Esophagus muscularis mucosa (tissue), 4 donors: ENCODE data around the gene CRY1.

Source experiments
- CTCF ChIP-seq, 3 experiments: fragments of 200-600 bp in 2 of 3; fragments of 450-650 bp in 1 of 3; sonication (generic) in 2 of 3; IDR thresholded peaks; one replicate each; pipeline ENCODE4 v1.5.1; 2017 to 2019; ENCODE audit warnings: antibody characterized with exemption in 3 of 3, mild to moderate bottlenecking in 2 of 3, moderate library complexity in 1 of 3
- EP300 ChIP-seq: sonication (generic); formaldehyde crosslinking; IDR thresholded peaks from one replicate; pipeline ENCODE4 v1.6.1; 2017; ENCODE audit warnings: antibody characterized with exemption
- POLR2A ChIP-seq: fragments of 450-650 bp; IDR thresholded peaks from one replicate; pipeline ENCODE4 v1.6.1; 2017; ENCODE audit warnings: antibody characterized with exemption, moderate library complexity, mild to moderate bottlenecking, low read depth

- no peak for TF ChIP-seq CTCF (IDR thresholded peaks at IDR 0.05)
- TF ChIP-seq POLR2A, result no peak
- no peak for TF ChIP-seq EP300
Observed at GRCh38 chr12:107092669-107093416, 506 bp downstream of the CRY1 start.
